ENCODE data around the gene PCYT2.

DNA sequence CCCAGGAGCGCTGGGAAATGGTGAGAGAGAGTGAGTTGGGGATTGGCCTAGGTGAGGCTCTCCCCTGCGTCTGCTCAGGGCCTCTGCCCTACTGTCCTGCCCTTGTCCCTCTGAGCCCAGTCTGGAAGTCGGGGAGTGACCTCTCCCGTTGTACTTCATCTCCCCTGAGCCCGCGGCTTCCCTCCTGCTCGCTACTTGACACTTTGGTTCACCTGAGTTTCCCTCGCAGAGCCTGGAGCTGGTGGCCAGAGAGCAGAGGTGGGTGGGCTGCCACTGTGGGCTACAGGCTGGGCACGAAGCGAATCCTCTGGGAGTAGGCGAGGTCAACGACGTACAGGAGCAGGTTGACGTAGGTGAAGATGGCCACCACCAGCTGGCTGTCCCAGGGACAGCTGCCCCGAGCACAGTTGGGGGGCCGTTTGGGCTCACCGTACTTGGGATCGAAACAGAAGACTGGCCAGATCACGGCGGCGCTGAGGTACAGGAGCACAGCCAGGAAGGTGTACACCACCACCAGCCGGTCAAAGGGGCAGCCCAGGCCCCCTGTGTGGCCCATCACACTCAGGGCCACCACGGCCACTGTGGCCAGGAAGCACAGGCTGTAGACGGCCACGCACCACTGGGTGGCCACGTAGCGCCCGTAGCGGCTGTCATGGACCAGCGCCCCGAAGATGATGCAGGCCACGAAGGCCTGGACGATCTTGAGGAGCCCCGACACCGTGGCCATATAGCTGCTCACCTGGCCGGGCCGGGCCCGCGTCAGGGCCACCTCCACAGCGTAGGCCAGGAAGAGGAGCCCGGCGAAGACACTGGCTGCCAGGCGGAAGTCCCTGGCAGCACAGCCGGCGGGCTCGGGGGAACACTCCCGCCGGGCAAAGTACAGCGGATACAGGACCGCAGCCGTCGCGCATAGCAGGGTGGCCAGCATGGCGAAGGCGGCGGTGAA is 29.6 kb upstream of the PCYT2 start:
- TF ChIP-seq, protein P1, sequence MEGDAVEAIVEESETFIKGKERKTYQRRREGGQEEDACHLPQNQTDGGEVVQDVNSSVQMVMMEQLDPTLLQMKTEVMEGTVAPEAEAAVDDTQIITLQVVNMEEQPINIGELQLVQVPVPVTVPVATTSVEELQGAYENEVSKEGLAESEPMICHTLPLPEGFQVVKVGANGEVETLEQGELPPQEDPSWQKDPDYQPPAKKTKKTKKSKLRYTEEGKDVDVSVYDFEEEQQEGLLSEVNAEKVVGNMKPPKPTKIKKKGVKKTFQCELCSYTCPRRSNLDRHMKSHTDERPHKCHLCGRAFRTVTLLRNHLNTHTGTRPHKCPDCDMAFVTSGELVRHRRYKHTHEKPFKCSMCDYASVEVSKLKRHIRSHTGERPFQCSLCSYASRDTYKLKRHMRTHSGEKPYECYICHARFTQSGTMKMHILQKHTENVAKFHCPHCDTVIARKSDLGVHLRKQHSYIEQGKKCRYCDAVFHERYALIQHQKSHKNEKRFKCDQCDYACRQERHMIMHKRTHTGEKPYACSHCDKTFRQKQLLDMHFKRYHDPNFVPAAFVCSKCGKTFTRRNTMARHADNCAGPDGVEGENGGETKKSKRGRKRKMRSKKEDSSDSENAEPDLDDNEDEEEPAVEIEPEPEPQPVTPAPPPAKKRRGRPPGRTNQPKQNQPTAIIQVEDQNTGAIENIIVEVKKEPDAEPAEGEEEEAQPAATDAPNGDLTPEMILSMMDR (IDR thresholded peaks at IDR 0.05 in 2 of 3, conservative IDR thresholded peaks at IDR 0.05 in 1 of 3; ENCODE audit: borderline replicate concordance in 1 of 3, insufficient read depth in 1 of 3, low read depth in 2 of 3, low read length in 2 of 3): no peak
- TF ChIP-seq EZH2phosphoT487 (IDR thresholded peaks at IDR 0.05; ENCODE audit: borderline replicate concordance): no peak
